Endothelial cell of umbilical vein (primary cell): ENCODE data around the gene FAM120C.

Source experiments
- CTCF ChIP-seq, 2 donors: IDR thresholded peaks; 1 replicate in 1 of 2; 2 replicates in 1 of 2; pipeline ENCODE4 v1.5.1; 2011; ENCODE audit warnings: low read length in 2 of 2, mild to moderate bottlenecking in 2 of 2, moderate library complexity in 2 of 2, control low read depth in 1 of 2, inconsistent platforms in 1 of 2, low read depth in 1 of 2; ENCODE audit not compliant: insufficient read depth in 1 of 2; ENCODE audit errors: extremely low read depth in 1 of 2
- EZH2 ChIP-seq: IDR thresholded peaks from 2 replicates; pipeline ENCODE4 v1.6.1; 2012; ENCODE audit warnings: borderline replicate concordance, low read depth, mild to moderate bottlenecking, moderate library complexity, low read length, inconsistent platforms; ENCODE audit not compliant: severe bottlenecking
- JUN ChIP-seq: IDR thresholded peaks from 2 replicates; pipeline ENCODE4 v1.6.1; 2011; ENCODE audit warnings: borderline replicate concordance, low read depth; ENCODE audit not compliant: insufficient read length, insufficient read depth
- POLR2A ChIP-seq: IDR thresholded peaks from 2 replicates; pipeline ENCODE4 v1.6.1; 2012; ENCODE audit warnings: low read depth, mild to moderate bottlenecking, control low read depth, low read length
- POLR2AphosphoS5 ChIP-seq: IDR thresholded peaks from 2 replicates; pipeline ENCODE4 v1.6.1; 2012; ENCODE audit warnings: low read depth, mild to moderate bottlenecking, control low read depth, low read length, moderate library complexity; ENCODE audit not compliant: insufficient read depth
- TF ChIP-seq, protein P1 (sequence below): IDR thresholded peaks from 2 replicates; pipeline ENCODE4 v1.6.1; 2011; ENCODE audit not compliant: insufficient read depth, insufficient read length

DNA sequence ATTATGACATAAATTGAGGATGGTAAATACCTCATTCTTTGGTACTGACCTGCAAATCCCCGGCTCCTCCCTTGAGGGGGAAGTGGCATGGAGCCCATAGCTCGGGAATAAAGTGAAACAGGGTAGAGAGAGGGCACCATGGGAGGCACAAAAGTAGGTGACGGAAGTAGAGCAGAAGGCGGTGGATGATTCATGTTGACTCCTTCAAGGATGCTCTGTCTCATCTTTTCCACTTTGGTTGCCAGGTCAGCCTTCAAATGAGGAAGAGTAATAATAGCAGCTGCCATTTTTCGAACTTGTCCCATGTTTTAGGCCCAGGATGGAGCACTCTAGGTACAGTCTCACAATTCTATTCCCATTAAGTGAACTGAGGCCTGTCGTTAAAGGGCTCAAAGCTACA is 97.4 kb downstream of the FAM120C start:
- TF ChIP-seq POLR2AphosphoS5: no peak
- TF ChIP-seq CTCF (IDR thresholded peaks at IDR 0.05; ENCODE audit: extremely low read depth in 1 of 2, insufficient read depth in 1 of 2, low read depth in 1 of 2, low read length in 2 of 2): no peak
- TF ChIP-seq EZH2: no peak
- no peak for TF ChIP-seq JUN
- no peak for TF ChIP-seq POLR2A
- TF ChIP-seq, protein P1, sequence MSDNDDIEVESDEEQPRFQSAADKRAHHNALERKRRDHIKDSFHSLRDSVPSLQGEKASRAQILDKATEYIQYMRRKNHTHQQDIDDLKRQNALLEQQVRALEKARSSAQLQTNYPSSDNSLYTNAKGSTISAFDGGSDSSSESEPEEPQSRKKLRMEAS: no peak
